ENCODE measurements around the gene AWAT1. TPM values are rescaled to one million over a fixed set of nuclear protein-coding genes. Genes with fewer than 3 reads are reported as not detected.

Gene AWAT1
- total RNA-seq, 2 experiments from 2014 or later: not detected

GRCh38 chrX:70253377-70254062 is 19.1 kb downstream of the AWAT1 start:
- Mint-ChIP-seq H3K4me1 (ENCODE audit: low read depth) (peaks cover 22% of the 10 kb centered on the region), H3K27ac (peak overlapping the region; percentile 86), H3K9me3 (no peaks in the 10 kb centered on the region), H3K4me3 (no peak overlapping the region), H3K36me3 (ENCODE audit: low read depth) (no peaks in the 10 kb centered on the region), H3K27me3 (no peaks in the 10 kb centered on the region)
- CTCF ChIA-PET: interaction anchor here (1.4 kb wide), 1 partner anchor 9 kb away, joined by 5 read pairs; no protein-coding TSS in a partner anchor
- POLR2A ChIA-PET: no interaction called here
- ATAC-seq (peak; percentile 80), DNase-seq (no peak)
- intact Hi-C loops (cut with micrococcal nuclease): no loop called here
- TF ChIP-seq CTCF (IDR thresholded peaks at IDR 0.05): no peak

- Mint-ChIP-seq H3K27ac (peak overlapping the region; percentile 86), H3K4me1 (ENCODE audit: low read depth) (peaks cover 22% of the 10 kb centered on the region), H3K9me3 (no peaks in the 10 kb centered on the region), H3K27me3 (no peaks in the 10 kb centered on the region), H3K4me3 (no peak overlapping the region), H3K36me3 (ENCODE audit: low read depth) (no peaks in the 10 kb centered on the region)
- DNase-seq (no peak), ATAC-seq (peak; percentile 42)
- ChIA-PET CTCF (interaction anchor here (1.4 kb wide), 1 partner anchor 9 kb away, joined by 5 read pairs; no protein-coding TSS in a partner anchor), POLR2A (no interaction called here)
- intact Hi-C loops (cut with micrococcal nuclease): no loop called here
- TF ChIP-seq CTCF (IDR thresholded peaks at IDR 0.05): no peak
Observed at GRCh38 chrX:70254063-70254400, 19.6 kb downstream of the AWAT1 start.

- no peak overlapping the region for H3K4me3 Mint-ChIP-seq
- H3K36me3 Mint-ChIP-seq (ENCODE audit: low read depth): no peaks in the 10 kb centered on the region
- peak overlapping the region; percentile 18 for H3K27ac Mint-ChIP-seq
- ChIA-PET CTCF (no interaction called here), POLR2A (no interaction called here)
- no peaks in the 10 kb centered on the region for H3K9me3 Mint-ChIP-seq
- ATAC-seq: no peak
- intact Hi-C loops (cut with micrococcal nuclease): no loop called here
- H3K27me3 Mint-ChIP-seq: no peaks in the 10 kb centered on the region
- no peak for DNase-seq
- H3K4me1 Mint-ChIP-seq (ENCODE audit: low read depth): peaks cover 22% of the 10 kb centered on the region
- no peak for TF ChIP-seq CTCF (IDR thresholded peaks at IDR 0.05)
Observed at GRCh38 chrX:70254909-70255308, 20.5 kb downstream of the AWAT1 start.

DNA sequence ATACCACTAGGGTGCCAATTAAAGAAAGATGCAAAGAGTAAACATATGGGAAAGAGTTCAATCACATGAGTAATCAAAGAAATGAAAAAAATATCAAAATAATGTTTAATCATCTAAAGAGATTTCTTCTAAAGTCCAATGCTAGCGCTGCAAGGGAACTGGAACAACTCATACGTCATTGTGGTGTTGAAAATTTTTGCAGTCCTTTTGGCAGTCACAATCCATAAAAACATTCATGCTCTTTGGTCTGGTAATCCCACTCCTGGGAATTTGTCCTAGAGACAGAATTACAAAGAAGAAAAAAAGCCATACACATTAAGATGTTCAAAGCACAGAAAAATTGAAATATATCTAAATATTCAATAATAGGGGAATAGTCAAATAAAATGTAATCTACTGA is 21.0 kb downstream of the AWAT1 start:
- Mint-ChIP-seq H3K27ac (no peak overlapping the region), H3K4me1 (ENCODE audit: low read depth) (peaks cover 22% of the 10 kb centered on the region), H3K36me3 (ENCODE audit: low read depth) (no peaks in the 10 kb centered on the region), H3K4me3 (no peak overlapping the region), H3K27me3 (no peaks in the 10 kb centered on the region), H3K9me3 (no peaks in the 10 kb centered on the region)
- TF ChIP-seq CTCF (IDR thresholded peaks at IDR 0.05): no peak
- intact Hi-C loops (cut with micrococcal nuclease): no loop called here
- ChIA-PET POLR2A (no interaction called here), CTCF (no interaction called here)
- no peak for DNase-seq
- ATAC-seq: no peak

- intact Hi-C loops (cut with micrococcal nuclease): no loop called here
- CTCF ChIA-PET: no interaction called here
- Mint-ChIP-seq H3K4me1 (ENCODE audit: low read depth) (peaks cover 21% of the 10 kb centered on the region), H3K4me3 (no peak overlapping the region), H3K9me3 (no peaks in the 10 kb centered on the region), H3K27me3 (no peaks in the 10 kb centered on the region), H3K27ac (no peak overlapping the region), H3K36me3 (ENCODE audit: low read depth) (no peaks in the 10 kb centered on the region)
- ATAC-seq (no peak), DNase-seq (no peak)
- POLR2A ChIA-PET: no interaction called here
- no peak for TF ChIP-seq CTCF (IDR thresholded peaks at IDR 0.05)
Observed at GRCh38 chrX:70257423-70258288, 23.2 kb downstream of the AWAT1 start.

All from activated CD8-positive, alpha-beta T cell treated with anti-CD3 and anti-CD28 coated beads for 36 hours (primary cell).